OCI-LY1 (cell line): ENCODE data around the gene GATA2.

Experiments
- EZH2 ChIP-seq: fragments of 200-600 bp; sonication (generic), shearing (Covaris generic); IDR thresholded peaks from 2 replicates; pipeline ENCODE4 v1.8.0; 2017; ENCODE audit warnings: borderline replicate concordance, mixed run types, mild to moderate bottlenecking, antibody characterized with exemption, low read length, moderate library complexity, mixed read lengths
- TF ChIP-seq, protein P1 (sequence below): fragments of 200-600 bp; sonication (generic), shearing (Covaris generic); IDR thresholded peaks from 2 replicates; pipeline ENCODE4 v1.5.1; 2017; ENCODE audit warnings: mild to moderate bottlenecking, antibody characterized with exemption, low read length, moderate library complexity, mixed read lengths

DNA sequence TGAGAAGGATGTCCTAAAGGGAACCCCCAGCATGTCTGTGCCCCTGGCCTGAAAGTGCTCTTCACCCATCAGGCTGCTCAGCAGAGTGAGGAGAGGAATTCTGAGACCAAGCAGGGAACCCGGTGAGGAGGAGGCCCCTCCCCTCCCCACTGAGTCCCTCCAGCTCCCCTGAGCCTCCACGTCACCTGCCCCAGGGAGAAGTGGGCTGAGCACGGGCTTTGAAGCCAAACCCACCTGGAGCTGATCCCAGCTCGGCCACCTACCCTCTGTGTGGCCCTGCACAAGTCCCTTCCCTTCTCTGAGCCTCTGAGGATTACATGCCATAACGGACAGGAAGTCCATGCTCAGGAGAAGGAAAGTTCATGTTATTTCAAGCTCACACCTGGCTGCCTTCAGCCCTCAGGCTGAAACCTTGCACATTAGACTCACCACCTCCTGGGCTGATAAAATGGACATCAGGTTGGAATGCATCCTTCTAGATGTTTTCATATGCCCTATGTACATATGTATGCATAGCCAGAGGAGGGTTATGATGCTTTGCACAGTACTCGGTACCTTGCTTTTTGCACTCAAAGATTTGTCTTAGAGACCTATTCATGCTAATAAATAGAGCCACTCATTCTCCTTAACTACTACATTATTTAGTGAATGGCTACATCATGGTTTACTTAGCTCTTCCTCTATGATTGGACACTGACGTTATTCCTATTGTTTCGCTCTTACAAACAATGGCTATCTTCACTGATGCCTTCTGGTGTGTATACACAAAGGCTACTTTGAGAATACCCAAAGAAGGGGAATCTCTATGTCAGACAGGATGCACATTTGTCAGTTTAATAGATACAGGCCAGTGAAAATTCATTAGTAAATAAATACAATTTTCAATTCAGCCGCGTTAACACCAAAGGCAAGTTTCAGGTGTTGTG lies 31.6 kb upstream of the GATA2 start:
- TF ChIP-seq, protein P1, sequence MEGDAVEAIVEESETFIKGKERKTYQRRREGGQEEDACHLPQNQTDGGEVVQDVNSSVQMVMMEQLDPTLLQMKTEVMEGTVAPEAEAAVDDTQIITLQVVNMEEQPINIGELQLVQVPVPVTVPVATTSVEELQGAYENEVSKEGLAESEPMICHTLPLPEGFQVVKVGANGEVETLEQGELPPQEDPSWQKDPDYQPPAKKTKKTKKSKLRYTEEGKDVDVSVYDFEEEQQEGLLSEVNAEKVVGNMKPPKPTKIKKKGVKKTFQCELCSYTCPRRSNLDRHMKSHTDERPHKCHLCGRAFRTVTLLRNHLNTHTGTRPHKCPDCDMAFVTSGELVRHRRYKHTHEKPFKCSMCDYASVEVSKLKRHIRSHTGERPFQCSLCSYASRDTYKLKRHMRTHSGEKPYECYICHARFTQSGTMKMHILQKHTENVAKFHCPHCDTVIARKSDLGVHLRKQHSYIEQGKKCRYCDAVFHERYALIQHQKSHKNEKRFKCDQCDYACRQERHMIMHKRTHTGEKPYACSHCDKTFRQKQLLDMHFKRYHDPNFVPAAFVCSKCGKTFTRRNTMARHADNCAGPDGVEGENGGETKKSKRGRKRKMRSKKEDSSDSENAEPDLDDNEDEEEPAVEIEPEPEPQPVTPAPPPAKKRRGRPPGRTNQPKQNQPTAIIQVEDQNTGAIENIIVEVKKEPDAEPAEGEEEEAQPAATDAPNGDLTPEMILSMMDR: no peak
- no peak for TF ChIP-seq EZH2
